Heart left ventricle (tissue), 13 donors: Measurements from ENCODE around the gene HMCN2.

Experiments
- POLR2A ChIP-seq, 2 donors: fragments of 450-650 bp; IDR thresholded peaks; one replicate each; pipeline ENCODE4 v1.6.1; 2017; ENCODE audit warnings: antibody characterized with exemption in 2 of 2, mild to moderate bottlenecking in 2 of 2, moderate library complexity in 2 of 2
- TF ChIP-seq, protein P1 (sequence below), 12 donors: fragments of 200-600 bp; sonication (generic) in 4 of 12; IDR thresholded peaks; one replicate each; pipeline versions ENCODE4 v1.5.0 to v1.8.0; 2018 to 2022; ENCODE audit warnings: antibody characterized with exemption in 12 of 12, mild to moderate bottlenecking in 5 of 12
- donor health status: ischemic (EF 13 %, LVEDD 7.1; RV severe dilation, severe dysfunction).
- donor health status: DM: no; HTN: yes; CAD: no.
- donor health status: DM: no; HTN: no; CAD: no.
- donor health status: ischemic (EF 25% LVEDD 6.9; RV normal size, moderate dysfunction).
- donor health status: ischemic (EF 25% LVEDD 5.7; RV mildly dilated, moderate dysfunction).
- donor health status: ischemic (EF 35%, LVEDD 5.7; RV mildly dilated, moderate dysfunction).
- donor health status: nonischemic (EF 11% LVEDD 7.7; RV severe dilation, severe dysfunction).
- donor health status: DM: yes; HTN: yes; CAD: no.
- donor health status: PGD.
- donor health status: ischemic (EF 29% LVEDD 5.4; RV normal size, mild dysfunction).
- donor health status: nonischemic (EF 23%, LVEDD 6.1; RV moderate dilation, normal function).

DNA sequence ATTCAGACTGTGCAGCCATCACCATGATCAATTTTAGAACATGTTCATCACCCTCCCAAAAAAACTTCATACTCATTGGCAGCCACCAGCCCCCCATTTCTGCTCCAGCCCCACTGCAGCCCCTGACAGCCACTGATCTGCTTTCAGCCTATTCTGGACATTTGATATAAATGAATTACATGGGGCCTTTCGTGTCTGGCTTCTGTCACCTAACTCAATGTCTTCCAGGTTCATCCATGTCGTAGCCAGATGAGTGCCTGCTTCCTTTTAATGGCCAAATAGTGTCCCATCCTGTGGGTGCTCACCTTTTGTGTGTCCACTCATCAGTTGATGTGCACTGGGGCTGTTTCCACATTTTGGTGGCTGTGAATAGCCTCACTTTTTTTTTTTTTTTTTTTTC is 63.5 kb downstream of the HMCN2 start:
- TF ChIP-seq, protein P1, sequence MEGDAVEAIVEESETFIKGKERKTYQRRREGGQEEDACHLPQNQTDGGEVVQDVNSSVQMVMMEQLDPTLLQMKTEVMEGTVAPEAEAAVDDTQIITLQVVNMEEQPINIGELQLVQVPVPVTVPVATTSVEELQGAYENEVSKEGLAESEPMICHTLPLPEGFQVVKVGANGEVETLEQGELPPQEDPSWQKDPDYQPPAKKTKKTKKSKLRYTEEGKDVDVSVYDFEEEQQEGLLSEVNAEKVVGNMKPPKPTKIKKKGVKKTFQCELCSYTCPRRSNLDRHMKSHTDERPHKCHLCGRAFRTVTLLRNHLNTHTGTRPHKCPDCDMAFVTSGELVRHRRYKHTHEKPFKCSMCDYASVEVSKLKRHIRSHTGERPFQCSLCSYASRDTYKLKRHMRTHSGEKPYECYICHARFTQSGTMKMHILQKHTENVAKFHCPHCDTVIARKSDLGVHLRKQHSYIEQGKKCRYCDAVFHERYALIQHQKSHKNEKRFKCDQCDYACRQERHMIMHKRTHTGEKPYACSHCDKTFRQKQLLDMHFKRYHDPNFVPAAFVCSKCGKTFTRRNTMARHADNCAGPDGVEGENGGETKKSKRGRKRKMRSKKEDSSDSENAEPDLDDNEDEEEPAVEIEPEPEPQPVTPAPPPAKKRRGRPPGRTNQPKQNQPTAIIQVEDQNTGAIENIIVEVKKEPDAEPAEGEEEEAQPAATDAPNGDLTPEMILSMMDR (IDR thresholded peaks at IDR 0.05): no peak
- no peak for TF ChIP-seq POLR2A (IDR thresholded peaks at IDR 0.05)
